22Rv1 (cell line): ENCODE data around the gene NUAK1.

Source experiments
- H3K27ac ChIP-seq: fragments of 450-650 bp; 2 replicates; pipeline ENCODE4 v1.5.1; 2017
- ZFX ChIP-seq: fragments of 450-650 bp; IDR thresholded peaks from 2 replicates; pipeline ENCODE4 v1.6.1; 2017; ENCODE audit warnings: antibody characterized with exemption, borderline replicate concordance
- TF ChIP-seq, protein P1 (sequence below): fragments of 450-650 bp; IDR thresholded peaks from 2 replicates; pipeline ENCODE4 v1.5.1; 2017; ENCODE audit warnings: mild to moderate bottlenecking

Gene NUAK1

DNA sequence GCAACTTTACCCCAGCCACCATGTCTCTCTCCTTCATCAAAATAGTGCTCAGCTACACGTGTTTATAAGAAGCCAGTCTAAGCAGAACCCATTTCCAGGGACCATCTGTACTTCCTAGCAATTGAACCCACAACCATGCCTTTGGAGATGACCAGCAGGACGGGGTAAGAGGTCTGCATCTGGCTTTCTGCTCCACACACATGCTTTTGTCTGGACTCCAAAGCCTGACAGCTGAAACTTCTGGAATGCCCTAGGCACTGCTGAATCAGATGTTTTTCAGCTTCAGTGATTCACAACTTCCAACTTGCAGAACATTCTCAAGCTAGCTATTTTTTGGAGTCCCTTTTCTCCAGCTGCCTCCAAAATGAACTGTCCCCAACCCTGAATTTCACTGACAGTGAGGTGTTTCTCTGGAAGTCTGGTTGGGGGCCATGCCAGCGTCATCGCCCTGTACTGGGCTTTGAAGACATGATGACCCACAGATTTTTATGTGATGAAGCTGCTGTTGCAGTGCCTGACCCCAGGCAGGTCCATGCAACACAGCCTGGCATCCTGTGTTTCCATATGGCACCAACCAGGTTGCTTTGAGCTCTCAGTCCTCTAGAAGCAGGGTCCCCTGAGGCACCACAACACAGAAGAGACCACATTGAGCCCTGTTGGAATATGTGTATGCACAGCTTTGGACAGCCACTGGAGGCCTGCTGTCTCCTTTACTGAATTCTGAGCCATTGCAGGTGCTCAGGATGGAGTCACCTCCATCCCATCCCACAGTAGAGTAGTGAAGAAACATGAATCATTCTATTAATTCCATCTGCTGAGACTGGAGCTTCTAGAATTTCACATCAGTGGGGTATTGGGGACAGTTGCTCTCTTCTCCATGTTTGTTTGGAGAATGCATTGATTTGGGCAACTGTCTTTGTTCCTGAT, 80.2 kb downstream of the NUAK1 start:
- TF ChIP-seq ZFX = no peak
- TF ChIP-seq, protein P1, sequence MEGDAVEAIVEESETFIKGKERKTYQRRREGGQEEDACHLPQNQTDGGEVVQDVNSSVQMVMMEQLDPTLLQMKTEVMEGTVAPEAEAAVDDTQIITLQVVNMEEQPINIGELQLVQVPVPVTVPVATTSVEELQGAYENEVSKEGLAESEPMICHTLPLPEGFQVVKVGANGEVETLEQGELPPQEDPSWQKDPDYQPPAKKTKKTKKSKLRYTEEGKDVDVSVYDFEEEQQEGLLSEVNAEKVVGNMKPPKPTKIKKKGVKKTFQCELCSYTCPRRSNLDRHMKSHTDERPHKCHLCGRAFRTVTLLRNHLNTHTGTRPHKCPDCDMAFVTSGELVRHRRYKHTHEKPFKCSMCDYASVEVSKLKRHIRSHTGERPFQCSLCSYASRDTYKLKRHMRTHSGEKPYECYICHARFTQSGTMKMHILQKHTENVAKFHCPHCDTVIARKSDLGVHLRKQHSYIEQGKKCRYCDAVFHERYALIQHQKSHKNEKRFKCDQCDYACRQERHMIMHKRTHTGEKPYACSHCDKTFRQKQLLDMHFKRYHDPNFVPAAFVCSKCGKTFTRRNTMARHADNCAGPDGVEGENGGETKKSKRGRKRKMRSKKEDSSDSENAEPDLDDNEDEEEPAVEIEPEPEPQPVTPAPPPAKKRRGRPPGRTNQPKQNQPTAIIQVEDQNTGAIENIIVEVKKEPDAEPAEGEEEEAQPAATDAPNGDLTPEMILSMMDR = no peak
- no peak overlapping the region for H3K27ac ChIP-seq

DNA sequence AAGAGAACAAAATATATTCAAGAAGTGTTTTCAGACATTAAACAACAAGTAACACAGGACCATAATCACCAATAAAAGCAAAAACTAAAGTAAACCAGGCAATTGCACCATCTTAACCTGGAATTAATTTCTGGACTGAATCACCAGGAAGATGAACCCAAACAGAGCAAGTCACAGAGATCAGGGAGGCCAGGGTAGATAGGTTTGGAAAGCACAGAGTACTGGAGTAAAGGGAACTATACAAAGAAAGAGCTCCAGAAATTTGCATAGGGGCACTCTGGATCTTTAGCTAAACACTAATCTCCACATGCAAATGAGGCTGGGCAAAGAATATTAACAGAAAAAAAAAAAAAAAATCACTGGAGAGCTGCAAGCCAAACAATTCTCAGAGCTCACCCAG, 84.7 kb downstream of the NUAK1 start:
- TF ChIP-seq ZFX = no peak
- TF ChIP-seq, protein P1 = no peak
- H3K27ac ChIP-seq = no peak overlapping the region

DNA sequence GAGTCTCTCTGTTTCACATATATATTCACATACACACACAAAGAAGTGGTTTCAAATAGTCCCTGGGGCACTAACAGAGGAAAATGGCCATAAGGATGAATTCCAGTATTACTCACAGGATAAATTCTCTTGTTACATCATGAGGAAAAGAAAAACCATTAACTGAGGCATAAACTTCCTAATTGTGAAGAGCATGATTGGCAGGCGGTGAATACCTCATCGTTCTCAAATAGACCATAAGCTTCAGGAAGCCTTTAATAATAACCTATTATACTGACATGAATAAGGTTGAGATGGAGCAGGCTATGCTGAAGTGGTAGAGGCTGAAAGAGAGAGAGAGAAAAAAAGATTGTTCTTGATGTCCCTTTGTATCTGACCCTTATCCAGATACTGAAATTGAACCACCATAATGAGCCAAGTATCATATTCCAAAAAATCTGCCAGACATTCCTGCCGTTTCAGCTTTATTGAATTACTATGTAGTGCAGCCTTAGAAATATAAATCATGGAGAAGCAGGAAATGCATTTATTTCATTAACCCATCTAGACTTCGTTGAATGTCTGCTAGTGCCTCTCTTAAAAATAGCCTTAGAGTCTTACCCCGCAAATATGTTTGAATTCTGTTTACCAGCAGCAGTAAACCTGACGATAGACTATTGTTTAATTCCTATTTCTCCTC, 86.8 kb downstream of the NUAK1 start:
- no peak overlapping the region for H3K27ac ChIP-seq
- TF ChIP-seq, protein P1 = no peak
- TF ChIP-seq ZFX = no peak

GRCh38 chr12:106049546-106049945, 89.2 kb downstream of the NUAK1 start:
- TF ChIP-seq, protein P1 = no peak
- TF ChIP-seq ZFX = no peak

GRCh38 chr12:106049105-106049504, 89.6 kb downstream of the NUAK1 start:
- H3K27ac ChIP-seq = no peak overlapping the region
- TF ChIP-seq, protein P1 = no peak
- TF ChIP-seq ZFX = no peak

More at GRCh38 chr12:106049546-106049945, 89.2 kb downstream of the NUAK1 start:
- no peak overlapping the region for H3K27ac ChIP-seq

DNA sequence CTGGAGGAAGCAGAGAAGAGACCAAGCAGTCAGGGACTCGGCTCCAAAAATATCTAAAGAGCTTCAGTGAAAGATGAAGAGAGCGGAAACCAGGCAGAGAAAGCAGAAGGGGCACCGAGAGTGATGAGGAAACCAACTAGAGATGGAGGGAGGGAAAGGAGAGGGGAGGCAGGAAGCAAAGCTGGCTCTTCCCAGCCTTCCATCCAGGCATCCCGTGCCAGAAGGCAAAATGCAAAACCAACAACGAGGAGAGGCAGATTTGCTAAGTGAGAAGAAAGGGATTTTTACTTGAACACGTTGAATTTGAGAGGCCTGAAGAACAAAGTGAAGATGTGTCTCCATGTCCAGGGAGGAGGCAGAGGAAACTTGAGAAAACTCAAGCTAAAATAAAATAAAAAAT, 90.1 kb downstream of the NUAK1 start:
- H3K27ac ChIP-seq = no peak overlapping the region
- TF ChIP-seq, protein P1 = no peak
- TF ChIP-seq ZFX = no peak

- TF ChIP-seq, protein P1 = no peak
- TF ChIP-seq ZFX = no peak
- no peak overlapping the region for H3K27ac ChIP-seq
These were observed 90.7 kb downstream of the NUAK1 start for GRCh38 chr12:106048016-106048415.
